GM10266 (cell line): ENCODE measurements around the gene PLCXD1.

Experiments
- DNase-seq: peaks from one replicate; pipeline ENCODE4 v3.0.0; 2012; ENCODE audit errors: extremely low spot score
- TF ChIP-seq, protein P1 (sequence below): IDR thresholded peaks from 2 replicates; pipeline ENCODE4 v1.5.1; 2012; ENCODE audit warnings: mild to moderate bottlenecking, low read depth; ENCODE audit not compliant: control insufficient read depth, insufficient read depth; ENCODE audit errors: missing control alignments

Gene PLCXD1

DNA sequence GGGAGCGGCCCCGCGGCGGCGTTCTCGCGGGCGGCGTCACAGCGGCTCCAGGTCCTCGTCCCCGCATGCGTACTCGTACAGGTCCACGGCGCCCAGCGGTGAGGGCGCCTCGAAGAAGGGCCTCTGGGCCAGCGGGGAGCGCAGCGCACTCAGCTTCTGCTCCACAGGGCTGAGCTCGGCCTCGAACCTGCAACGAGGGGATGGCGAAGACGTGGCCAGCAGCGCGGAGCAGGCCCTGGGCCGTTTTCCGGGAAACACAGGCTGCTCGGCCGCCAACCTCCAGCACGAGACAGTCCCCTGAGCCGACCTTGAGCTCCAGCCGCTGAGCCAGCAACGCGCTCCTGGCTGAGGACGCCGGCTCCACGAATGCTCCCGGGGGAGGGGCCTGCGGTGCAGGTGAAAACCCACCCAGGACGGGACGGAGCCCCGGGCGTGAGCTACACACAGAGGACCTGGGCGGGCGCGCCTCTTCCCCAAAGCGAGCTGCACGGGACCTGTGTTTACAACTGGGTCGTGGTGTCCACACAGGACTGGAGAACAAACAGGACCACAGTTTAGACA lies 53.2 kb downstream of the PLCXD1 start:
- DNase-seq, result no peak

DNA sequence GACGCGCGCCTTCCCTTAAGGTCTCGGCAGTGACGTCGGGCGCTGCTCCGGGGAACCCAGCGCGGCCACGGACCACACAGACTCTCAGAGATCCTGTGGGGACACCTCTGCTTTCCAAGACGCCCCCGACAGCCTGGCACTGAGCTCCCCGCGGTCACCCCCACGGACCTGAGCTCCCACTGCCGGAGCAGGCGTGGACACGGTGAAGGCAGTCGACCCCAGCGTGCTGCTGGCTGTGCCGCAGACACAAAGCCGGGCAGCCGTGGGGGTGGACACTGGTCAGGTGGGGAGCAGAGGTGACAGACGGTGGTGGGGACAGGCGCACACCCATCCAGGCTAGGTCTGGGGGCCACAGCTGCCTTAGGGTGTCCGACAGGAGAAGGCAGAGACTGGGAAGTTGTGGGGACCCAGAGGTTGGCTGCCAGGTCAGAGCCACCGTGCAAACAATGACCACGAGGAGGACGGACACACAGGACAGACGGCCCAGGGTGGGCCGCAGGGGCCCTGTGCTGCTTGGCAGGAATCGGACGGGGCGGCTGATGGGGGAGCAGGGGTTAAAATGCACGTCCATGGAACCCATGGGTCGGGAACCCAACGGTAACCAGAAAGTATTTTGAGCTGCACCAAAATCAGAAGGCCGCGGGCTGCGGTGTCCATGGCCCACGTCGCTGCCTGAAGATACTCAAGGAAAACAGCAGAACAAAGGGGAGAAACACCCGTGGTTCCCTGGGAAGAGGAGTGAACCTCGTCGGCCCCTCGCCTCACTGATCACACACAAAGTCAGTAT lies 54.0 kb downstream of the PLCXD1 start:
- DNase-seq, result no peak
- TF ChIP-seq, protein P1, sequence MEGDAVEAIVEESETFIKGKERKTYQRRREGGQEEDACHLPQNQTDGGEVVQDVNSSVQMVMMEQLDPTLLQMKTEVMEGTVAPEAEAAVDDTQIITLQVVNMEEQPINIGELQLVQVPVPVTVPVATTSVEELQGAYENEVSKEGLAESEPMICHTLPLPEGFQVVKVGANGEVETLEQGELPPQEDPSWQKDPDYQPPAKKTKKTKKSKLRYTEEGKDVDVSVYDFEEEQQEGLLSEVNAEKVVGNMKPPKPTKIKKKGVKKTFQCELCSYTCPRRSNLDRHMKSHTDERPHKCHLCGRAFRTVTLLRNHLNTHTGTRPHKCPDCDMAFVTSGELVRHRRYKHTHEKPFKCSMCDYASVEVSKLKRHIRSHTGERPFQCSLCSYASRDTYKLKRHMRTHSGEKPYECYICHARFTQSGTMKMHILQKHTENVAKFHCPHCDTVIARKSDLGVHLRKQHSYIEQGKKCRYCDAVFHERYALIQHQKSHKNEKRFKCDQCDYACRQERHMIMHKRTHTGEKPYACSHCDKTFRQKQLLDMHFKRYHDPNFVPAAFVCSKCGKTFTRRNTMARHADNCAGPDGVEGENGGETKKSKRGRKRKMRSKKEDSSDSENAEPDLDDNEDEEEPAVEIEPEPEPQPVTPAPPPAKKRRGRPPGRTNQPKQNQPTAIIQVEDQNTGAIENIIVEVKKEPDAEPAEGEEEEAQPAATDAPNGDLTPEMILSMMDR, result no peak

More for the DNA sequence above, 53.2 kb downstream of the PLCXD1 start:
- TF ChIP-seq, protein P1, result no peak

DNA sequence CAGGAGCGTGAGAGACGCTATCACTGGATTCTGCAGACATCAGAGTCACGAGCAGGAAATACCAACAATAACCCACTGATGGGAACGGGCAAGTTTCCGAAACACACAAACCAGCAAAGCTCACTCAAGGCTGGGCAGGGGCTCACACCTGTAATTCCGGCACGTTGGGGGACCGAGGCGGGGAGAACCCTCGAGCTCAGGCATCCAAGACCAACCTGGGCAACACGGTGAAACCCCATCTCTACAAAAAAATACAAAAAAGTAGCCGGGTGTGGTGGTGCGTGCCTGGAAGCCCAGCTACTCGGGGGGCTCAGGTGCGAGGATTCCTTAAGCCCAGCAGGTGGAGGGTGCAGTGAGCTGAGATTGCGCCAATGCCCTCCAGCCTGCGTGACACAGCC lies 54.6 kb downstream of the PLCXD1 start:
- TF ChIP-seq, protein P1, result no peak
- no peak for DNase-seq

DNA sequence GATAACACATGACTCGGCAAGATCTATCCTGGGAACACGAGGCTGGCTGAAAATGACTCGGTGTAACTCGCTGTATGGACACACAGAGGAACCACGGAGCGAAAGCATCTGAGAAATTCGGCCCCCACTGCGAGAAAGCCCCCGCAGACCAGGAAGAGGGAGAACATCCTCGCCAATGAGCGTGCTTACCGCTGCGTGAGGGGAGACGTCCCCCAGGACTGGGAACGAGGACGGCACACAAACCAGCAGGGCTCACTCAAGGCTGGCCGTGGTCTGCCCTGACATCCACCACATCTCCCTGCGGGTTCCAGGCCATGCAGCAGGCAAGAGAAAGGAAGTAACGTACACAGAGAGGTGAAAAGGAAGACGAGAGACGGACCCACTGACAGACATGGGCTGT lies 55.0 kb downstream of the PLCXD1 start:
- DNase-seq, result no peak

DNA sequence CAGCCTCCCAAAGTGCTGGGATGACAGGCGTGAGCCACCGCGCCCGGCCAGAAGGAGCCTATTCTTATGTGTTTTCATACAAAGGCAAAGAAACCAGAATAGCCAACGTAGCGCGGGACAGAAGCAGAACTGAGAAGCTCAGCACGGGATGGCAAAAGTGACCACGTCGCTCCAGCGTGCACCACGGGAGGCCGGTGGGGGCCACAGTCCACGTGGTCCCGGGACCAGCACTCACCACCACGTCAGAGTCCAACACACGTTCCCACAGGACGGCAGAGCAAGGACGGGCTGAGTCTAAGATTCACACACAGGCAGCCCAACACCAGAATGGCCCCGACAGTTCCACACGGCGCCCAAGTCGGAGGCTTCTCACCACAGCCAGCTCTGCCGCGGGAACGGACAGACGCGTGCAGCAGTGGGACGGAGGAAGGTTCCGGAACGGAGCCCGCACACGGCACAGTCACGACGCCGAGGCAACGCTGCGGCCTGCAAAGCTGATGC lies 56.2 kb downstream of the PLCXD1 start:
- no peak for DNase-seq

More for the DNA sequence above, 55.0 kb downstream of the PLCXD1 start:
- TF ChIP-seq, protein P1, result no peak

DNA sequence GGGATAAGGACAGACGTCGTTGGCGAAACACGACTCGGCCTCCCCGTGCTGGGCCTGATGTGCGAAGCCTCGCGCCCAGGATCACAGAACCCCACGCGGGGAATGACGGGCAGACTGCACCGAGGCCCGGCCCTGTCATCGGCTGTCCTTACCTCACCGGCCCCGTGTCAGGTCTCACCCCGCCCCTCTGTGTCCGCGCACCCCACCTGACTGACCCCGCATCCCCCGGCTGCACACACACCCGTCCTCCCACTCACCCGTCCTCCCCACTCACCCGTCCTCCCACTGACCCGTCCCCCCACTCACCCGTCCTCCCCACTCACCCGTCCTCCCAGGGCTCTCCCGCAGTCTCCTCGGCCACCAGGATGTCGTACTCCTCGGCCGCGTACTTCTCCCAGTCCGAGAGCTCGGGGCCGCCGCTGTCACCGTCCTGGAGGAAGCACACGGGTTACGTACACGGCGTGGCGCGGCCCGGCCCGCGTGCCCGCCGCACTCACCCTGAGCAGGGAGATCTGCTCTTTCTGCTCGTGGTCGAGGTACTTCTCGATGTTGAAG lies 57.2 kb downstream of the PLCXD1 start:
- no peak for DNase-seq
- TF ChIP-seq, protein P1, result no peak

More for the DNA sequence above, 56.2 kb downstream of the PLCXD1 start:
- TF ChIP-seq, protein P1, result no peak

DNA sequence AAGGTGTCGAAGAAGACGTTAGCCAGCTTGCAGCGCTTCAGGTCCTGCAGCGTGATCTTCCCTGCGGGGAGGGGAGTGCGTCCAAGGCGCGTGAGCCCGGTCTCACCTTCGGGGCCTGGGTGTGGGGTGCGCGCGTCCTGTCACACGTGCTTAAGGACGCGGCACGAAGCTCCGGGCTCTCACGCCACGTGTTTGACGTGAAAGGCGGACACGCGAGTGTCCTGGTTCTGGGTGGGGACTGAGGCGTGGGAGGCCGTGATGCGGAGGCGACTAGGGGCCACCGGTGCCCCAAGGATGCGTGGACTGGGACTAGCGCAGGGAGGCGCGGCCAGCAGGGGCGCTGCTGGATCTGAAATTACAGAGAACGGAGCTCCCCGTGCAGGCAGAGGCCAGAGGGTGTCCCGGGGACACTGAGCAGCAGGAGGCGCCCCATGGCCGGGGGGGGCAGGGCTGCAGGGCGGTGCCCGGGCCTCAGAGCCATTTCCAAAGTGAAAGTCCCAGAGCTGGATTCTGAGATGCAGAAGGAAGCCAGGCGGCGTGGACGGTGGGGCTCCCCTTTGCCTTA lies 57.7 kb downstream of the PLCXD1 start:
- no peak for DNase-seq
- TF ChIP-seq, protein P1, result no peak
